ENCODE measurements around the gene ZNF672. TPM values are rescaled to one million over a fixed set of nuclear protein-coding genes. Genes with fewer than 3 reads are reported as not detected.
"Not testable (repeated sequence)": the region's sequence is repeated elsewhere in the genome, so short reads cannot be mapped to it uniquely, and the experiment has no call there.

ZNF672 gene
- polyA plus RNA-seq, 4 donors = 17.2 to 25.7 (median 21.3) TPM

DNA sequence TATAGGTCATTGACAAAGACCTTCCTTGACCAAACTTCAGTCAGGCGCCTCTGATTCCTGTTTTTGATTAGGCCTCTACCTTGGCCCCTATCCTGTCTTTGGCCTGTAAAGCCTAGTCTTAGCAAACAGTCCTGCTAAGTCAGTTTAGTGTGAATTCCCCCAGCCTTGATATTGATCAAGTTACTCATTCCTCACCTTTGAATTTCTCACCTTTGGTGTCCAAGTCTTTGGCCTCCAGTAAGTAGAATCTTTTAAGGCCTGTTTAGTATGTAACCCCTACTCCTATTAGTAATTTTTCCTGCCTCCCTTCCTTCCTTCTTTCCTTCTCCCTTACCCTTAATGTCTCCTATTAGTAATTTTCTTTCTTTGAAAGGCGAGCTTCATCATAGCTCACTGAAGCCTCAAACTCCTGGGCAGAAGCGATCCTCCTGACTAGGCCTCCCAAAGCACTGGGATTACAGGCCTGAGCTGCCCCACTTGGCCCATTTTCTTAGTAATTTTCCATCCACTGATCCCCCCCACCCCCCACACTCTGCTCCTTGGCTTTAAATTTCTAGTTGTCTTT, 33.9 kb downstream of the ZNF672 start:
- Histone ChIP-seq H3K36me3 (ENCODE audit: control insufficient read depth in 3 of 3, insufficient read depth in 2 of 3, low read depth in 1 of 3, low read length in 3 of 3) (no peaks in the 10 kb centered on the region), H3K9me3 (ENCODE audit: control insufficient read depth in 2 of 2, insufficient read depth in 1 of 2, low read depth in 1 of 2, low read length in 1 of 2) (peaks cover 0 to 11% of the 10 kb centered on the region in 2 donors), H3K27ac (ENCODE audit: low read depth in 1 of 3, low read length in 2 of 3) (no peak overlapping the region), H3K4me1 (ENCODE audit: control insufficient read depth in 3 of 3, insufficient read depth in 2 of 3, low read depth in 1 of 3, low read length in 2 of 3) (no peaks in the 10 kb centered on the region), H3K27me3 (ENCODE audit: control insufficient read depth in 3 of 3, insufficient read depth in 3 of 3, low read length in 3 of 3) (no peaks in the 10 kb centered on the region), H3K4me3 (ENCODE audit: low read depth in 1 of 3, low read length in 3 of 3) (no peak overlapping the region)
- 97 to 99% (median 98%) methylated on average over 3 of the region's 3 CpGs for WGBS, 3 donors
- DNase-seq = no peak
- no peak for FAIRE-seq

- Histone ChIP-seq H3K9me3 (ENCODE audit: control insufficient read depth in 2 of 2, insufficient read depth in 1 of 2, low read depth in 1 of 2, low read length in 1 of 2) (peaks cover 0 to 4% of the 10 kb centered on the region in 2 donors), H3K4me1 (ENCODE audit: control insufficient read depth in 3 of 3, insufficient read depth in 2 of 3, low read depth in 1 of 3, low read length in 2 of 3) (no peaks in the 10 kb centered on the region), H3K27ac (ENCODE audit: low read depth in 1 of 3, low read length in 2 of 3) (peak overlapping the region; percentile 95 to 99 (median 97)), H3K4me3 (ENCODE audit: low read depth in 1 of 3, low read length in 3 of 3) (peak overlapping the region; percentile 26 to 79 (median 67)), H3K27me3 (ENCODE audit: control insufficient read depth in 3 of 3, insufficient read depth in 3 of 3, low read length in 3 of 3) (no peaks in the 10 kb centered on the region), H3K36me3 (ENCODE audit: control insufficient read depth in 3 of 3, insufficient read depth in 2 of 3, low read depth in 1 of 3, low read length in 3 of 3) (no peaks in the 10 kb centered on the region)
- peak; percentile 57 to 87 for DNase-seq
- WGBS, 3 donors = 2 to 3% (median 3%) methylated on average over 30 to 31 of the region's 31 CpGs
- FAIRE-seq = no peak
Observed at GRCh38 chr1:248872752-248873408, 34.9 kb downstream of the ZNF672 start.

DNA sequence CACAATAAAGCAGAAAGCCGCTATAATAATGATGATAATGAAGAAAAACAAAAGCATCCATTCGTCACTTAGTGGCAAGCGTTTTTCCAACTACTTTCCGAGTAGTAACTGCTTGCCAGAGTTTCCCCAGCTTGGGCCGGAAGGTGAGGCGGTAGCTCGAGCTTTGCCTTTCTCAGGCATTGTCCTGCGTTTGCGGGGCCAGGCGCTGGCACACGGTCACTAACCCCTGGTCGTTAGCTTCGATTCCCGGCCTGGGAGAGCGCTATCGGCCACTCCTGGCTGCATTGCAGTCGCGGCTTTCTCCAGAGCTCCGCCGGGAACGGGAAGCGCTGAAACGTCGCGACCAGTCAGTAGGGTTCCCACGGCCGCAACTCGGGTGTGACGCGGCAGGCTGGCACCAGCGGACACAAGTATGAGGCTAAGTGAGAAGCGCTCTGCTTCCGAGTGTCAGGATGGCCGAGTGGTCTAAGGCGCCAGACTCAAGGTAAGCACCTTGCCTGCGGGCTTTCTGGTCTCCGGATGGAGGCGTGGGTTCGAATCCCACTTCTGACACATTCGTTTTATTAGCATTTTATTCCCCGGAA, 35.5 kb downstream of the ZNF672 start:
- 0 to 1% (median 1%) methylated on average over 40 to 41 of the region's 41 CpGs for WGBS, 3 donors
- FAIRE-seq = no peak

GRCh38 chr1:248873993-248874533, 36.0 kb downstream of the ZNF672 start:
- FAIRE-seq = no peak
- no peaks in the 10 kb centered on the region for H3K27me3 ChIP-seq (ENCODE audit: control insufficient read depth in 3 of 3, insufficient read depth in 3 of 3, low read length in 3 of 3)
- H3K36me3 ChIP-seq (ENCODE audit: control insufficient read depth in 3 of 3, insufficient read depth in 2 of 3, low read depth in 1 of 3, low read length in 3 of 3) = no peaks in the 10 kb centered on the region
- WGBS, 3 donors = 2% methylated on average over 23 of the region's 23 CpGs
- no peaks in the 10 kb centered on the region for H3K9me3 ChIP-seq (ENCODE audit: control insufficient read depth in 2 of 2, insufficient read depth in 1 of 2, low read depth in 1 of 2, low read length in 1 of 2)
- H3K4me1 ChIP-seq (ENCODE audit: control insufficient read depth in 3 of 3, insufficient read depth in 2 of 3, low read depth in 1 of 3, low read length in 2 of 3) = no peaks in the 10 kb centered on the region
- H3K27ac ChIP-seq (ENCODE audit: low read depth in 1 of 3, low read length in 2 of 3) = peak overlapping the region; percentile 95 to 99 (median 97)
- peak; percentile 85 to 94 for DNase-seq
- H3K4me3 ChIP-seq (ENCODE audit: low read depth in 1 of 3, low read length in 3 of 3) = peak overlapping the region; percentile 26 to 79 (median 67)

More for the DNA sequence above, 35.5 kb downstream of the ZNF672 start:
- Histone ChIP-seq H3K4me1 (ENCODE audit: control insufficient read depth in 3 of 3, insufficient read depth in 2 of 3, low read depth in 1 of 3, low read length in 2 of 3) (no peaks in the 10 kb centered on the region), H3K9me3 (ENCODE audit: control insufficient read depth in 2 of 2, insufficient read depth in 1 of 2, low read depth in 1 of 2, low read length in 1 of 2) (no peaks in the 10 kb centered on the region), H3K4me3 (ENCODE audit: low read depth in 1 of 3, low read length in 3 of 3) (peak overlapping the region; percentile 26 to 79 (median 67)), H3K36me3 (ENCODE audit: control insufficient read depth in 3 of 3, insufficient read depth in 2 of 3, low read depth in 1 of 3, low read length in 3 of 3) (no peaks in the 10 kb centered on the region), H3K27ac (ENCODE audit: low read depth in 1 of 3, low read length in 2 of 3) (peak overlapping the region; percentile 95 to 99 (median 97)), H3K27me3 (ENCODE audit: control insufficient read depth in 3 of 3, insufficient read depth in 3 of 3, low read length in 3 of 3) (no peaks in the 10 kb centered on the region)
- DNase-seq = peak; percentile 94 to 98

GRCh38 chr1:248881261-248881660, 43.2 kb downstream of the ZNF672 start:
- Histone ChIP-seq H3K36me3 (ENCODE audit: control insufficient read depth in 3 of 3, insufficient read depth in 2 of 3, low read depth in 1 of 3, low read length in 3 of 3) (no peaks in the 10 kb centered on the region), H3K27ac (ENCODE audit: low read depth in 1 of 3, low read length in 2 of 3) (no peak overlapping the region), H3K9me3 (ENCODE audit: control insufficient read depth in 2 of 2, insufficient read depth in 1 of 2, low read depth in 1 of 2, low read length in 1 of 2) (no peaks in the 10 kb centered on the region), H3K4me1 (ENCODE audit: control insufficient read depth in 3 of 3, insufficient read depth in 2 of 3, low read depth in 1 of 3, low read length in 2 of 3) (no peaks in the 10 kb centered on the region), H3K4me3 (ENCODE audit: low read depth in 1 of 3, low read length in 3 of 3) (no peak overlapping the region), H3K27me3 (ENCODE audit: control insufficient read depth in 3 of 3, insufficient read depth in 3 of 3, low read length in 3 of 3) (no peaks in the 10 kb centered on the region)
- WGBS, 3 donors = 83 to 89% (median 86%) methylated on average over 1 of the region's 1 CpG
- DNase-seq (no peak), FAIRE-seq (no peak)

- H3K9me3 ChIP-seq (ENCODE audit: control insufficient read depth in 2 of 2, insufficient read depth in 1 of 2, low read depth in 1 of 2, low read length in 1 of 2); H3K36me3 ChIP-seq (ENCODE audit: control insufficient read depth in 3 of 3, insufficient read depth in 2 of 3, low read depth in 1 of 3, low read length in 3 of 3); H3K27me3 ChIP-seq (ENCODE audit: control insufficient read depth in 3 of 3, insufficient read depth in 3 of 3, low read length in 3 of 3); H3K4me1 ChIP-seq (ENCODE audit: control insufficient read depth in 3 of 3, insufficient read depth in 2 of 3, low read depth in 1 of 3, low read length in 2 of 3); FAIRE-seq; H3K27ac ChIP-seq (ENCODE audit: low read depth in 1 of 3, low read length in 2 of 3); DNase-seq; H3K4me3 ChIP-seq (ENCODE audit: low read depth in 1 of 3, low read length in 3 of 3): not testable (repeated sequence)
- 75 to 88% (median 82%) methylated on average over 4 to 6 of the region's 7 CpGs for WGBS, 3 donors
Observed at GRCh38 chr1:248882427-248882826, 44.4 kb downstream of the ZNF672 start.

DNA sequence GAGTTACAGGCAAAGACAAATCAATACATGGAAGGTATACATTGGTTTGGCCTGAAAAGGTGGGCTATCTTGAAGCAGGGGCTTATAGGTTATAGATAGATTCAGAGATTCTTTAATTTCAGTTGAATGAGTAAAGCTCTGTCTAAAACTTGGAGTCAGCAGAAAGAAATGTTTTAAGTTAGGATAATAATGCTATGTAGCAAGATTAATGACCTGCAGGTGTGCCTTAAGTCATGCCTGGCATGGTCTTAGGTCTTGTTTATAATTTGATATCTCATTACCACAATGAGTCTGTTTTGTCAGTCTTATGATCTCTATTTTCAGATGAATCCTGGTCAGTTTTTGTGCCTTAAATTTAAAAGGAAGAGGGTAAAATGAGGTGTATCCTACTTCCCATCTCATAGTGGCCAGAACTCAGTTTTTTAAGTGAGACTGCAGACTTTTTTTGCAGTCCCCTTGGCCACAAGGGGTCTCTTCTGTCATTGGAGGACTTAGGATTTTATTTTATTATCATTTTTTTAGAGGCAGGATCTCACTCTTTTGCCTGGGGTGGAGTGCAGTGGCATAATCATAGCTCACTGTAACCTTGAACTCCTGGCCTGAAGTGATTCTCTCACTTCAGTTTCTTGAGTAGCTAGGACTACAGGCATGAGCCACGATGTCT, 46.7 kb downstream of the ZNF672 start:
- Histone ChIP-seq H3K9me3 (ENCODE audit: control insufficient read depth in 2 of 2, insufficient read depth in 1 of 2, low read depth in 1 of 2, low read length in 1 of 2) (no peaks in the 10 kb centered on the region), H3K36me3 (ENCODE audit: control insufficient read depth in 3 of 3, insufficient read depth in 2 of 3, low read depth in 1 of 3, low read length in 3 of 3) (no peaks in the 10 kb centered on the region), H3K27ac (ENCODE audit: low read depth in 1 of 3, low read length in 2 of 3) (no peak overlapping the region), H3K4me1 (ENCODE audit: control insufficient read depth in 3 of 3, insufficient read depth in 2 of 3, low read depth in 1 of 3, low read length in 2 of 3) (no peaks in the 10 kb centered on the region), H3K4me3 (ENCODE audit: low read depth in 1 of 3, low read length in 3 of 3) (no peak overlapping the region), H3K27me3 (ENCODE audit: control insufficient read depth in 3 of 3, insufficient read depth in 3 of 3, low read length in 3 of 3) (no peaks in the 10 kb centered on the region)
- no peak for DNase-seq
- no peak for FAIRE-seq
- WGBS, 3 donors = 31 to 43% (median 33%) methylated on average over 1 of the region's 1 CpG

DNA sequence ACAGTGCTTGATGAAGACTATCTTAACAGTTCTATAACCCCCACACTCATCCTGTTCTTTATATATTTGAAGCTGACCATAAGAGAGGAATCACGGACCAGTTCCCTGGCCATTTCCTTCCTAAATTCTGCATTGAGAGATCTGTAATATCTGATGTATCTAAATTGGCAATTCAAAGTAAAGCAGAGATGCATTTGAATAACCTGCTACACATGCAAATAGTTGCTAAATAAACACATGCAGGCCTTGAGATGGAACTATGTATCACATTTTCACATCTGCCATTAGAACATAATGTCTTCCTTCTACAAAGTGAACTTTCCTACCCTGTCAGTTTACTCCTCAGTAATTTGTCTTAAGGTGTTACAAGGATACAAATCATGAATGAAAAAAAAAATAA, 47.6 kb downstream of the ZNF672 start:
- H3K9me3 ChIP-seq (ENCODE audit: control insufficient read depth in 2 of 2, insufficient read depth in 1 of 2, low read depth in 1 of 2, low read length in 1 of 2) = no peaks in the 10 kb centered on the region
- H3K4me3 ChIP-seq (ENCODE audit: low read depth in 1 of 3, low read length in 3 of 3) = no peak overlapping the region
- H3K27me3 ChIP-seq (ENCODE audit: control insufficient read depth in 3 of 3, insufficient read depth in 3 of 3, low read length in 3 of 3) = peaks cover 0 to 5% (median 0%) of the 10 kb centered on the region in 3 donors
- H3K36me3 ChIP-seq (ENCODE audit: control insufficient read depth in 3 of 3, insufficient read depth in 2 of 3, low read depth in 1 of 3, low read length in 3 of 3) = no peaks in the 10 kb centered on the region
- no peak for DNase-seq
- 91 to 97% (median 91%) methylated on average over 1 of the region's 1 CpG for WGBS, 3 donors
- no peaks in the 10 kb centered on the region for H3K4me1 ChIP-seq (ENCODE audit: control insufficient read depth in 3 of 3, insufficient read depth in 2 of 3, low read depth in 1 of 3, low read length in 2 of 3)
- no peak for FAIRE-seq
- H3K27ac ChIP-seq (ENCODE audit: low read depth in 1 of 3, low read length in 2 of 3) = no peak overlapping the region
